Measurements from ENCODE around the gene RNF11.

Gene RNF11

GRCh38 chr1:51280321-51280978 lies 44.4 kb downstream of the RNF11 start:
- TF ChIP-seq, protein P1, sequence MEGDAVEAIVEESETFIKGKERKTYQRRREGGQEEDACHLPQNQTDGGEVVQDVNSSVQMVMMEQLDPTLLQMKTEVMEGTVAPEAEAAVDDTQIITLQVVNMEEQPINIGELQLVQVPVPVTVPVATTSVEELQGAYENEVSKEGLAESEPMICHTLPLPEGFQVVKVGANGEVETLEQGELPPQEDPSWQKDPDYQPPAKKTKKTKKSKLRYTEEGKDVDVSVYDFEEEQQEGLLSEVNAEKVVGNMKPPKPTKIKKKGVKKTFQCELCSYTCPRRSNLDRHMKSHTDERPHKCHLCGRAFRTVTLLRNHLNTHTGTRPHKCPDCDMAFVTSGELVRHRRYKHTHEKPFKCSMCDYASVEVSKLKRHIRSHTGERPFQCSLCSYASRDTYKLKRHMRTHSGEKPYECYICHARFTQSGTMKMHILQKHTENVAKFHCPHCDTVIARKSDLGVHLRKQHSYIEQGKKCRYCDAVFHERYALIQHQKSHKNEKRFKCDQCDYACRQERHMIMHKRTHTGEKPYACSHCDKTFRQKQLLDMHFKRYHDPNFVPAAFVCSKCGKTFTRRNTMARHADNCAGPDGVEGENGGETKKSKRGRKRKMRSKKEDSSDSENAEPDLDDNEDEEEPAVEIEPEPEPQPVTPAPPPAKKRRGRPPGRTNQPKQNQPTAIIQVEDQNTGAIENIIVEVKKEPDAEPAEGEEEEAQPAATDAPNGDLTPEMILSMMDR (IDR thresholded peaks at IDR 0.05): no peak
- no peak overlapping the region for H3K4me3 ChIP-seq (ENCODE audit: low read depth in 1 of 2, low read length in 1 of 2)
- H3K9me3 ChIP-seq: no peaks in the 10 kb centered on the region
- H3K27ac ChIP-seq: no peak overlapping the region
- H3K4me1 ChIP-seq (ENCODE audit: control insufficient read depth in 1 of 2, insufficient read depth in 1 of 2, low read depth in 1 of 2, low read length in 1 of 2): no peaks in the 10 kb centered on the region
- peaks cover 17% of the 10 kb centered on the region for H3K36me3 ChIP-seq
- no peaks in the 10 kb centered on the region for H3K27me3 ChIP-seq

- Histone ChIP-seq H3K9me3 (no peaks in the 10 kb centered on the region), H3K4me3 (ENCODE audit: low read depth in 1 of 2, low read length in 1 of 2) (no peak overlapping the region), H3K27ac (no peak overlapping the region), H3K27me3 (no peaks in the 10 kb centered on the region), H3K4me1 (ENCODE audit: control insufficient read depth in 1 of 2, insufficient read depth in 1 of 2, low read depth in 1 of 2, low read length in 1 of 2) (no peaks in the 10 kb centered on the region), H3K36me3 (peaks cover 8% of the 10 kb centered on the region)
- TF ChIP-seq, protein P1 (IDR thresholded peaks at IDR 0.05): no peak
Observed at GRCh38 chr1:51281807-51282206, 45.7 kb downstream of the RNF11 start.

DNA sequence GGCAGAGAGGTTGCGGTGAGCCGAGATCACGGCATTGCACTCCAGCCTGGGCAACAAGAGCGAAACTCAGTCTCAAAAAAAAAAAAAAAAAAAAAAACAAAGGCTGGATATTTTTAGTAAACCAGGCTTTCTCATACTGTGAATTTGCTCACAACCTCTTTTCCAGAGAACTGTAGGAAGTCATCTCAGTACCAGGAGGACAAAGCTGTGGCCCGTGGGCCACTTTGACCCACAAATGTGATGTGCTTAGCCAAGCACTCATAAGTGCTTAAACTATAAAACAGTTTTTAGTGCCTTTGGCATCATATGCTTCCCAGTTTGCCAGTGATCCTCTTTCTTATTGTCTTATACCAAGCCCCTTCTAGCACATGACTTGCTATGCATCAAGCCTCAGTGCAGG lies 46.5 kb downstream of the RNF11 start:
- Histone ChIP-seq H3K36me3 (peaks cover 5% of the 10 kb centered on the region), H3K27me3 (no peaks in the 10 kb centered on the region), H3K4me1 (ENCODE audit: control insufficient read depth in 1 of 2, insufficient read depth in 1 of 2, low read depth in 1 of 2, low read length in 1 of 2) (no peaks in the 10 kb centered on the region), H3K4me3 (ENCODE audit: low read depth in 1 of 2, low read length in 1 of 2) (no peak overlapping the region), H3K9me3 (no peaks in the 10 kb centered on the region), H3K27ac (no peak overlapping the region)
- TF ChIP-seq, protein P1 (IDR thresholded peaks at IDR 0.05): no peak

DNA sequence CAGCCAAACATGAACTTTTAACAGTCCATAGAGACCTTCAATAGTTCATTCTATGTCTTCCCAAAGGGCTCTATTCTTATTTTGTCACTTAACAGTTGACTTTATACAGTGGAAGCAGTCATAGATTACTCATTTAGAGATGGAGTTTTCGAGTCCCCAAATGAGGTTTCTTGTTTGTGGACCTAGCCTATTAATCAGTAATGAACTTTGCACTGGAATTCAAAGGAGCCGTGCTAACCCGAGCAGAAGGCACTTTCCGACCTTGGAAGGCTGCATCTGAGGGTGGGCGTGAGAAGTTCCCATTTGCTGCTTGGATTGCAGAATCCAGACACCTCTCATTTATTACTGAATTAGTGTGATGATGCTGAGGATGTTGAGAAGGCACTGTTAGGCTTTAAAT lies 47.9 kb downstream of the RNF11 start:
- no peaks in the 10 kb centered on the region for H3K27me3 ChIP-seq
- H3K4me3 ChIP-seq (ENCODE audit: low read depth in 1 of 2, low read length in 1 of 2): no peak overlapping the region
- H3K36me3 ChIP-seq: peaks cover 4% of the 10 kb centered on the region
- H3K4me1 ChIP-seq (ENCODE audit: control insufficient read depth in 1 of 2, insufficient read depth in 1 of 2, low read depth in 1 of 2, low read length in 1 of 2): no peaks in the 10 kb centered on the region
- H3K27ac ChIP-seq: no peak overlapping the region
- TF ChIP-seq, protein P1 (IDR thresholded peaks at IDR 0.05): no peak
- H3K9me3 ChIP-seq: no peaks in the 10 kb centered on the region

GRCh38 chr1:51284487-51284954 lies 48.4 kb downstream of the RNF11 start:
- H3K4me3 ChIP-seq (ENCODE audit: low read depth in 1 of 2, low read length in 1 of 2): no peak overlapping the region
- H3K27ac ChIP-seq: no peak overlapping the region
- H3K9me3 ChIP-seq: no peaks in the 10 kb centered on the region
- no peaks in the 10 kb centered on the region for H3K27me3 ChIP-seq
- H3K4me1 ChIP-seq (ENCODE audit: control insufficient read depth in 1 of 2, insufficient read depth in 1 of 2, low read depth in 1 of 2, low read length in 1 of 2): no peaks in the 10 kb centered on the region
- H3K36me3 ChIP-seq: peaks cover 4% of the 10 kb centered on the region
- TF ChIP-seq, protein P1 (IDR thresholded peaks at IDR 0.05): no peak

Measured in neutrophil (primary cell).